HepG2 (cell line): ENCODE measurements around the gene TLE7. TPM values are rescaled to one million over a fixed set of nuclear protein-coding genes. Genes with fewer than 3 reads are reported as not detected.

Experiments
- ATAC-seq: fragments of 200-7000 bp; cut with Tn5 transposase; 3 replicates; pipeline ENCODE4 v1.9.1; 2020; ENCODE audit warnings: mild to moderate bottlenecking, moderate library complexity
- BruUV-seq: library from RNA; stranded (reverse); fragments of 400-500 nt; replicated peaks from 2 replicates; lab custom pipeline; 2021; lab: Mats Ljungman, UMichigan
- CTCF ChIA-PET: fragments of 300-600 bp; formaldehyde crosslinking; extraction: SDS; loops from one replicate; lab custom pipeline; 2021; ENCODE audit warnings: low total read pairs, inconsistent platforms, low intra/inter-chr PET ratio; lab: Yijun Ruan, JAX
- POLR2A ChIA-PET: fragments of 350-600 bp; sonication (Branson Sonifier 250); formaldehyde crosslinking; loops from one replicate; lab custom pipeline; 2020; ENCODE audit warnings: antibody characterized with exemption, inconsistent platforms; lab: Yijun Ruan, JAX
- DNase-seq: peaks from one replicate; pipeline ENCODE4 v3.0.0-alpha.2; 2015; ENCODE audit warnings: low spot score
- FAIRE-seq: peaks from 3 replicates; lab custom pipeline; 2011; peaks lifted over from hg19 to GRCh38; lab: Jason Lieb, UNC
- H2AFZ ChIP-seq: one replicate; pipeline ENCODE4 v1.6.1; 2011; ENCODE audit warnings: low read length, inconsistent platforms
- H3K27ac ChIP-seq: fragments of 300-600 bp; 3 replicates; pipeline ENCODE4 v1.8.0; 2011; ENCODE audit warnings: mixed run types, mild to moderate bottlenecking, mixed read lengths, low read length, inconsistent platforms; ENCODE audit not compliant: insufficient read depth; ENCODE audit errors: extremely low read length
- H3K27me3 ChIP-seq, 2 experiments: fragments of 200-600 bp in 1 of 2; 2 replicates in 1 of 2; 3 replicates in 1 of 2; pipeline versions ENCODE4 v1.6.0 to v1.8.0; 2011; ENCODE audit warnings: low read length in 2 of 2, mild to moderate bottlenecking in 2 of 2, moderate library complexity in 2 of 2, inconsistent platforms in 1 of 2; ENCODE audit not compliant: insufficient read depth in 2 of 2, control insufficient read depth in 1 of 2
- H3K36me3 ChIP-seq, 2 experiments: fragments of 200-600 bp in 1 of 2; replicated peaks in 1 of 2; 2 replicates in 1 of 2; 3 replicates in 1 of 2; pipeline versions ENCODE4 v1.5.1 to v1.8.0; 2011; ENCODE audit warnings: low read length in 2 of 2, inconsistent platforms in 1 of 2; ENCODE audit not compliant: insufficient read depth in 2 of 2, control insufficient read depth in 1 of 2
- H3K4me1 ChIP-seq: 2 replicates; pipeline ENCODE4 v1.5.1; 2012; ENCODE audit warnings: low read length, inconsistent platforms; ENCODE audit not compliant: insufficient read depth
- H3K4me2 ChIP-seq: 2 replicates; pipeline ENCODE4 v1.6.0; 2011; ENCODE audit warnings: low read depth, low read length, inconsistent platforms
- H3K4me3 ChIP-seq, 3 experiments: fragments of 200-600 bp in 1 of 3; sonication (generic), shearing (Covaris generic) in 1 of 3; replicated peaks in 1 of 3; 2 replicates each; pipeline ENCODE4 v1.5.1; 2011 to 2016; ENCODE audit warnings: low read length in 3 of 3, inconsistent platforms in 2 of 3, low read depth in 2 of 3, mild to moderate bottlenecking in 2 of 3, control low read depth in 1 of 3, mixed read lengths in 1 of 3; ENCODE audit not compliant: insufficient read depth in 1 of 3
- H3K79me2 ChIP-seq: one replicate; pipeline ENCODE4 v1.6.1; 2011; ENCODE audit warnings: low read length, inconsistent platforms; ENCODE audit not compliant: insufficient read depth
- H3K9ac ChIP-seq: 2 replicates; pipeline ENCODE4 v1.6.0; 2011; ENCODE audit warnings: mild to moderate bottlenecking, low read depth, low read length, inconsistent platforms; ENCODE audit not compliant: insufficient read depth
- H3K9me3 ChIP-seq: 2 replicates; pipeline ENCODE4 v1.5.1; 2012; ENCODE audit warnings: mild to moderate bottlenecking, low read length
- H4K20me1 ChIP-seq: 2 replicates; pipeline ENCODE4 v1.6.0; 2011; ENCODE audit warnings: inconsistent platforms, mild to moderate bottlenecking, low read length, moderate library complexity; ENCODE audit not compliant: insufficient read depth
- ZFP41 ChIP-seq: sonication (generic); formaldehyde crosslinking; IDR thresholded peaks from 2 replicates; pipeline ENCODE4 v1.4.0; 2020; ENCODE audit warnings: mild to moderate bottlenecking, missing genetic modification reagents, borderline replicate concordance
- ZFYVE20 ChIP-seq: sonication (generic); formaldehyde crosslinking; IDR thresholded peaks from 2 replicates; pipeline ENCODE4 v1.8.0; 2023; ENCODE audit warnings: low read depth, mild to moderate bottlenecking, moderate library complexity, missing genetic modification reagents, borderline replicate concordance
- WGBS: methylation state at CpG from one replicate; pipeline ENCODE4 v1.1.6; 2017; ENCODE audit warnings: low lambda C conversion rate; 5-methylcytosine and 5-hydroxymethylcytosine counted together
- in situ Hi-C: cut with HindIII; loops from 2 replicates; pipeline ENCODE4 v1.10.0; 2017; ENCODE audit warnings: low pct_unique_long_range_greater_than_20kb; ENCODE audit not compliant: extremely low pct_ligation_motif_present
- intact Hi-C: fragments of 100-400 bp; cut with micrococcal nuclease; formaldehyde crosslinking; loops from one replicate; pipeline ENCODE4 v1.10.0; 2022; ENCODE audit not compliant: unreplicated experiment
- polyA plus RNA-seq, 8 experiments: library from polyadenylated mRNA; depleted of rRNA in 3 of 8; stranded (reverse) in 7 of 8; unstranded in 1 of 8; fragments of >200 nt; fragmentation: Illumina TruSeq in 4 of 8; extraction: Trizol in 4 of 8; gene quantifications; 2 replicates each; pipeline versions ENCODE4 v1.2.1 to v1.2.3, GENCODE V29; 2011 to 2016; ENCODE audit warnings: low read depth in 4 of 8, missing spikeins in 1 of 8, mixed read lengths in 1 of 8; ENCODE audit not compliant: insufficient read depth in 1 of 8
- total RNA-seq, 5 experiments: library from RNA; depleted of rRNA; stranded (reverse); fragments of >200 nt; fragmentation: Illumina TruSeq; extraction: Trizol; gene quantifications; 2 replicates each; pipeline ENCODE4 v1.2.3, GENCODE V29; 2016; ENCODE audit warnings: low read depth in 1 of 5
- TF ChIP-seq, protein P1 (sequence below): sonication (generic); formaldehyde crosslinking; IDR thresholded peaks from 2 replicates; pipeline ENCODE4 v1.9.0; 2022; ENCODE audit warnings: low read depth, missing genetic modification reagents
- TF ChIP-seq, protein P2 (sequence below): sonication (generic); formaldehyde crosslinking; IDR thresholded peaks from 2 replicates; pipeline ENCODE4 v1.8.1; 2023; ENCODE audit warnings: mild to moderate bottlenecking, inconsistent platforms, moderate library complexity, missing genetic modification reagents, borderline replicate concordance
- TF ChIP-seq, protein P3 (sequence below): sonication (generic); formaldehyde crosslinking; IDR thresholded peaks from 2 replicates; pipeline ENCODE4 v1.4.0; 2020; ENCODE audit warnings: missing genetic modification reagents, borderline replicate concordance
- TF ChIP-seq, protein P4 (sequence below): sonication (generic); formaldehyde crosslinking; IDR thresholded peaks from 2 replicates; pipeline ENCODE4 v1.4.0; 2020; ENCODE audit warnings: missing genetic modification reagents
- TF ChIP-seq, protein P5 (sequence below): sonication (generic); formaldehyde crosslinking; IDR thresholded peaks from 2 replicates; pipeline ENCODE4 v1.8.0; 2023; ENCODE audit warnings: mild to moderate bottlenecking, missing genetic modification reagents

The TLE7 gene
- total and polyA plus RNA-seq, 2 of the 13 experiments (the other 11 are each of a cell fraction or from before 2014, with no cell fraction given) = not detected

DNA sequence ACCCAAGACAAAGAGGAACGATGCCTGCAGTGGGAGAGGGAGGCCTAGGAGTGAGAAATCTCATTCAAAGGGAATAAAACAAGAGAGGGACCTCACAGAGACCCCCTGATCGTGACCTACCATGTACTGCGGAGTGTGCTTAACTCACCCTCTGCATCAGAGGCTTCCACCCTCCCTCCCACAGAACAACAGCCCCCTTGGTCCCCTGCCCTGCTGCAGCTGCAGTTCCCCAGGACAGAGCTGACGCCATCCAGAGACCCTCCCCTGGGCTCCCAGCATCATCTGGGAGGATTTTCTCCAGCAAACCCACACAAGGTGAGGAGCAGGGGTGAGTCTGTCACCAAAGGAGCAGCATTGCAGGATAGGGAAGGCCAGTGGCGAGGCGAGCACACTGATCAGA lies 39.8 kb downstream of the TLE7 start:
- TF ChIP-seq, protein P1, sequence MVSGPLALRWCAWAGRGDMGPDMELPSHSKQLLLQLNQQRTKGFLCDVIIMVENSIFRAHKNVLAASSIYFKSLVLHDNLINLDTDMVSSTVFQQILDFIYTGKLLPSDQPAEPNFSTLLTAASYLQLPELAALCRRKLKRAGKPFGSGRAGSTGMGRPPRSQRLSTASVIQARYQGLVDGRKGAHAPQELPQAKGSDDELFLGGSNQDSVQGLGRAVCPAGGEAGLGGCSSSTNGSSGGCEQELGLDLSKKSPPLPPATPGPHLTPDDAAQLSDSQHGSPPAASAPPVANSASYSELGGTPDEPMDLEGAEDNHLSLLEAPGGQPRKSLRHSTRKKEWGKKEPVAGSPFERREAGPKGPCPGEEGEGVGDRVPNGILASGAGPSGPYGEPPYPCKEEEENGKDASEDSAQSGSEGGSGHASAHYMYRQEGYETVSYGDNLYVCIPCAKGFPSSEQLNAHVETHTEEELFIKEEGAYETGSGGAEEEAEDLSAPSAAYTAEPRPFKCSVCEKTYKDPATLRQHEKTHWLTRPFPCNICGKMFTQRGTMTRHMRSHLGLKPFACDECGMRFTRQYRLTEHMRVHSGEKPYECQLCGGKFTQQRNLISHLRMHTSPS (CRISPR knock-in tag) = no peak
- TF ChIP-seq, protein P2, sequence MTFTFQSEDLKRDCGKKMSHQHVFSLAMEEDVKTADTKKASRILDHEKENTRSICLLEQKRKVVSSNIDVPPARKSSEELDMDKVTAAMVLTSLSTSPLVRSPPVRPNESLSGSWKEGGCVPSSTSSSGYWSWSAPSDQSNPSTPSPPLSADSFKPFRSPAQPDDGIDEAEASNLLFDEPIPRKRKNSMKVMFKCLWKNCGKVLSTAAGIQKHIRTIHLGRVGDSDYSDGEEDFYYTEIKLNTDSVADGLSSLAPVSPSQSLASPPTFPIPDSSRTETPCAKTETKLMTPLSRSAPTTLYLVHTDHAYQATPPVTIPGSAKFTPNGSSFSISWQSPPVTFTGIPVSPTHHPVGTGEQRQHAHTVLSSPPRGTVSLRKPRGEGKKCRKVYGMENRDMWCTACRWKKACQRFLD (CRISPR knock-in tag) = no peak
- TF ChIP-seq, protein P3, sequence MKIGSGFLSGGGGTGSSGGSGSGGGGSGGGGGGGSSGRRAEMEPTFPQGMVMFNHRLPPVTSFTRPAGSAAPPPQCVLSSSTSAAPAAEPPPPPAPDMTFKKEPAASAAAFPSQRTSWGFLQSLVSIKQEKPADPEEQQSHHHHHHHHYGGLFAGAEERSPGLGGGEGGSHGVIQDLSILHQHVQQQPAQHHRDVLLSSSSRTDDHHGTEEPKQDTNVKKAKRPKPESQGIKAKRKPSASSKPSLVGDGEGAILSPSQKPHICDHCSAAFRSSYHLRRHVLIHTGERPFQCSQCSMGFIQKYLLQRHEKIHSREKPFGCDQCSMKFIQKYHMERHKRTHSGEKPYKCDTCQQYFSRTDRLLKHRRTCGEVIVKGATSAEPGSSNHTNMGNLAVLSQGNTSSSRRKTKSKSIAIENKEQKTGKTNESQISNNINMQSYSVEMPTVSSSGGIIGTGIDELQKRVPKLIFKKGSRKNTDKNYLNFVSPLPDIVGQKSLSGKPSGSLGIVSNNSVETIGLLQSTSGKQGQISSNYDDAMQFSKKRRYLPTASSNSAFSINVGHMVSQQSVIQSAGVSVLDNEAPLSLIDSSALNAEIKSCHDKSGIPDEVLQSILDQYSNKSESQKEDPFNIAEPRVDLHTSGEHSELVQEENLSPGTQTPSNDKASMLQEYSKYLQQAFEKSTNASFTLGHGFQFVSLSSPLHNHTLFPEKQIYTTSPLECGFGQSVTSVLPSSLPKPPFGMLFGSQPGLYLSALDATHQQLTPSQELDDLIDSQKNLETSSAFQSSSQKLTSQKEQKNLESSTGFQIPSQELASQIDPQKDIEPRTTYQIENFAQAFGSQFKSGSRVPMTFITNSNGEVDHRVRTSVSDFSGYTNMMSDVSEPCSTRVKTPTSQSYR (CRISPR knock-in tag) = no peak
- TF ChIP-seq ZFP41 = no peak
- TF ChIP-seq ZFYVE20 (CRISPR knock-in tag) = no peak
- TF ChIP-seq, protein P4, sequence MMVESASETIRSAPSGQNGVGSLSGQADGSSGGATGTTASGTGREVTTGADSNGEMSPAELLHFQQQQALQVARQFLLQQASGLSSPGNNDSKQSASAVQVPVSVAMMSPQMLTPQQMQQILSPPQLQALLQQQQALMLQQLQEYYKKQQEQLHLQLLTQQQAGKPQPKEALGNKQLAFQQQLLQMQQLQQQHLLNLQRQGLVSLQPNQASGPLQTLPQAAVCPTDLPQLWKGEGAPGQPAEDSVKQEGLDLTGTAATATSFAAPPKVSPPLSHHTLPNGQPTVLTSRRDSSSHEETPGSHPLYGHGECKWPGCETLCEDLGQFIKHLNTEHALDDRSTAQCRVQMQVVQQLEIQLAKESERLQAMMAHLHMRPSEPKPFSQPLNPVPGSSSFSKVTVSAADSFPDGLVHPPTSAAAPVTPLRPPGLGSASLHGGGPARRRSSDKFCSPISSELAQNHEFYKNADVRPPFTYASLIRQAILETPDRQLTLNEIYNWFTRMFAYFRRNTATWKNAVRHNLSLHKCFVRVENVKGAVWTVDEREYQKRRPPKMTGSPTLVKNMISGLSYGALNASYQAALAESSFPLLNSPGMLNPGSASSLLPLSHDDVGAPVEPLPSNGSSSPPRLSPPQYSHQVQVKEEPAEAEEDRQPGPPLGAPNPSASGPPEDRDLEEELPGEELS (CRISPR knock-in tag) = no peak
- TF ChIP-seq, protein P5, sequence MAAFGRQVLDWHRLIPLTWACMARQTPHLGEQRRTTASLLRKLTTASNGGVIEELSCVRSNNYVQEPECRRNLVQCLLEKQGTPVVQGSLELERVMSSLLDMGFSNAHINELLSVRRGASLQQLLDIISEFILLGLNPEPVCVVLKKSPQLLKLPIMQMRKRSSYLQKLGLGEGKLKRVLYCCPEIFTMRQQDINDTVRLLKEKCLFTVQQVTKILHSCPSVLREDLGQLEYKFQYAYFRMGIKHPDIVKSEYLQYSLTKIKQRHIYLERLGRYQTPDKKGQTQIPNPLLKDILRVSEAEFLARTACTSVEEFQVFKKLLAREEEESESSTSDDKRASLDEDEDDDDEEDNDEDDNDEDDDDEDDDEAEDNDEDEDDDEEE (CRISPR knock-in tag) = no peak
- Histone ChIP-seq H3K27me3 (peaks cover 8 to 70% of the 10 kb centered on the region in 2 experiments), H3K4me3 (no peak overlapping the region), H4K20me1 (no peaks in the 10 kb centered on the region), H3K36me3 (no peaks in the 10 kb centered on the region), H3K27ac (no peak overlapping the region), H3K4me1 (peaks cover under 1% of the 10 kb centered on the region; the same call in 1 of the 2 replicates), H3K79me2 (no peaks in the 10 kb centered on the region), H3K9ac (no peak overlapping the region), H3K4me2 (no peak overlapping the region), H2AFZ (no peak overlapping the region), H3K9me3 (no peaks in the 10 kb centered on the region)
- DNase-seq (no peak), ATAC-seq (no peak), FAIRE-seq (no peak)
- intact Hi-C loops = no loop called here
- 20% methylated on average over 6 of the region's 6 CpGs for WGBS
- in situ Hi-C loops = no loop called here
- POLR2A ChIA-PET = no interaction called here
- no TSS peak for BruUV-seq
- CTCF ChIA-PET = no interaction called here
